ENCODE results near the gene SLAMF6.

GRCh38 chr1:160449494-160449893 is 73.6 kb downstream of the SLAMF6 start:
- TF ChIP-seq CTCF (conservative IDR thresholded peaks at IDR 0.05; ENCODE audit: low read depth, low read length) (no peak), EZH2 (IDR thresholded peaks at IDR 0.05; ENCODE audit: borderline replicate concordance, low read depth, low read length, poor library complexity, severe bottlenecking) (no peak)
